Measurements from ENCODE around the gene DPP10. TPM values are rescaled to one million over a fixed set of nuclear protein-coding genes. Genes with fewer than 3 reads are reported as not detected.

The DPP10 gene
- total RNA-seq, 6 experiments from 2014 or later, result not detected

- no peaks in the 10 kb centered on the region for H3K27me3 Mint-ChIP-seq (ENCODE audit: insufficient read depth)
- no peak for TF ChIP-seq CTCF (IDR thresholded peaks at IDR 0.05)
- H3K4me3 Mint-ChIP-seq, result no peak overlapping the region
- H3K9me3 Mint-ChIP-seq, result peaks cover 72% of the 10 kb centered on the region
- H3K4me1 Mint-ChIP-seq (ENCODE audit: low read depth), result no peaks in the 10 kb centered on the region
- no peak overlapping the region for H3K27ac Mint-ChIP-seq
- DNase-seq, result no peak
- no peaks in the 10 kb centered on the region for H3K36me3 Mint-ChIP-seq (ENCODE audit: low read depth)
These were observed 917.1 kb downstream of the DPP10 start for GRCh38 chr2:115359550-115359949.

GRCh38 chr2:115364093-115364492, 921.7 kb downstream of the DPP10 start:
- Mint-ChIP-seq H3K4me3 (no peak overlapping the region), H3K4me1 (ENCODE audit: low read depth) (no peaks in the 10 kb centered on the region), H3K9me3 (peaks cover 39% of the 10 kb centered on the region), H3K27me3 (ENCODE audit: insufficient read depth) (no peaks in the 10 kb centered on the region), H3K27ac (no peak overlapping the region), H3K36me3 (ENCODE audit: low read depth) (no peaks in the 10 kb centered on the region)
- no peak for DNase-seq
- no peak for TF ChIP-seq CTCF (IDR thresholded peaks at IDR 0.05)

GRCh38 chr2:115369400-115369799, 927.0 kb downstream of the DPP10 start:
- no peak for DNase-seq
- H3K4me1 Mint-ChIP-seq (ENCODE audit: low read depth), result no peaks in the 10 kb centered on the region
- peaks cover 30% of the 10 kb centered on the region for H3K9me3 Mint-ChIP-seq
- no peak overlapping the region for H3K4me3 Mint-ChIP-seq
- H3K27ac Mint-ChIP-seq, result no peak overlapping the region
- no peaks in the 10 kb centered on the region for H3K36me3 Mint-ChIP-seq (ENCODE audit: low read depth)
- no peaks in the 10 kb centered on the region; the same call in 1 of the 2 replicates for H3K27me3 Mint-ChIP-seq (ENCODE audit: insufficient read depth)
- no peak for TF ChIP-seq CTCF (IDR thresholded peaks at IDR 0.05)

GRCh38 chr2:115374981-115375380, 932.5 kb downstream of the DPP10 start:
- peaks cover 9% of the 10 kb centered on the region; the same call in 1 of the 2 replicates for H3K36me3 Mint-ChIP-seq (ENCODE audit: low read depth)
- H3K27ac Mint-ChIP-seq, result no peak overlapping the region
- no peaks in the 10 kb centered on the region for H3K4me1 Mint-ChIP-seq (ENCODE audit: low read depth)
- peaks cover 47% of the 10 kb centered on the region for H3K9me3 Mint-ChIP-seq
- H3K4me3 Mint-ChIP-seq, result no peak overlapping the region
- H3K27me3 Mint-ChIP-seq (ENCODE audit: insufficient read depth), result no peaks in the 10 kb centered on the region; the same call in 1 of the 2 replicates
- TF ChIP-seq CTCF (IDR thresholded peaks at IDR 0.05), result no peak
- no peak for DNase-seq

GRCh38 chr2:115384399-115384798, 942.0 kb downstream of the DPP10 start:
- Mint-ChIP-seq H3K4me1 (ENCODE audit: low read depth) (no peaks in the 10 kb centered on the region), H3K4me3 (no peak overlapping the region), H3K27me3 (ENCODE audit: insufficient read depth) (no peaks in the 10 kb centered on the region), H3K9me3 (peaks cover 44% of the 10 kb centered on the region), H3K36me3 (ENCODE audit: low read depth) (peaks cover 4% of the 10 kb centered on the region), H3K27ac (no peak overlapping the region)
- TF ChIP-seq CTCF (IDR thresholded peaks at IDR 0.05), result no peak
- DNase-seq, result no peak

- no peak overlapping the region for H3K4me3 Mint-ChIP-seq
- no peak for DNase-seq
- H3K27ac Mint-ChIP-seq, result no peak overlapping the region
- no peaks in the 10 kb centered on the region for H3K27me3 Mint-ChIP-seq (ENCODE audit: insufficient read depth)
- H3K36me3 Mint-ChIP-seq (ENCODE audit: low read depth), result peaks cover 4% of the 10 kb centered on the region; the same call in 1 of the 2 replicates
- no peaks in the 10 kb centered on the region for H3K4me1 Mint-ChIP-seq (ENCODE audit: low read depth)
- no peak for TF ChIP-seq CTCF (IDR thresholded peaks at IDR 0.05)
- peaks cover 30% of the 10 kb centered on the region for H3K9me3 Mint-ChIP-seq
These were observed 944.0 kb downstream of the DPP10 start for GRCh38 chr2:115386465-115386864.

Data from HFFc6 (cell line).